Adipose tissue (tissue), 3 donors: ENCODE measurements around the gene SMURF1. TPM values are rescaled to one million over a fixed set of nuclear protein-coding genes. Genes with fewer than 3 reads are reported as not detected.
A peak's percentile ranks its signal among the peaks of the same experiment; 100 is the strongest.

Experiments
- H3K27ac ChIP-seq: one replicate; pipeline ENCODE4 v1.5.1; 2013; ENCODE audit warnings: low read depth, low read length
- WGBS, 3 donors: extraction: QIAGEN DNeasy Blood & Tissue Kit; methylation state at CpG; one replicate each; pipeline ENCODE4 v1.1.7; 2013; 5-methylcytosine and 5-hydroxymethylcytosine counted together
- polyA plus RNA-seq, 3 donors: library from polyadenylated mRNA; stranded (reverse); fragments of 200-250 nt; gene quantifications; one replicate each; pipeline ENCODE4 v1.2.3, GENCODE V29; 2013
- donor health status: healthy with polysubstance abuse.
- donor health status: Bipolar disorder and iron deficiency.
- donor health status: healthy.

Gene SMURF1
- polyA plus RNA-seq, 3 donors = 9.7 to 13.9 (median 10.3) TPM

DNA sequence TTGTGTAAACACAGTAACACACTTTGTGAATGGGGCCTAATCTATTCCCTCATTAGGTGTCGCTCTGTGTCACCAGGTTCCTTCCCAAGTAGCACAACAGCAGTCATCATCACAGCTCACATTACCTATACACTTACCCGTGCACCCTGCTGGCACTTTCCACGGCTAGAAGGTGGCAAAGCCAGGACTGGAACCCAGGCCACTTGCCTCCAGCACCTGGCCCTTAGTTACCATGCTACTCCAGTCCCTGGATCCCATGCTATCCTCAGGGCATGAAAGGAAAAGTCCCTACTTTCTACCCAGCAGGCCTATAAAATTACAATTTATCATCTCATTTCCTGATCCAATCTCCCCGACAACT, 18.4 kb downstream of the SMURF1 start:
- no peak overlapping the region for H3K27ac ChIP-seq
- WGBS, 3 donors = 80 to 95% (median 88%) methylated on average over 4 of the region's 4 CpGs

GRCh38 chr7:99124751-99125504, 19.0 kb downstream of the SMURF1 start:
- no peak overlapping the region for H3K27ac ChIP-seq
- WGBS, 3 donors = 79 to 95% (median 93%) methylated on average over 3 of the region's 3 CpGs

- no peak overlapping the region for H3K27ac ChIP-seq
- 50 to 90% (median 83%) methylated on average over 4 of the region's 4 CpGs for WGBS, 3 donors
These were observed 19.7 kb downstream of the SMURF1 start for GRCh38 chr7:99124236-99124635.

DNA sequence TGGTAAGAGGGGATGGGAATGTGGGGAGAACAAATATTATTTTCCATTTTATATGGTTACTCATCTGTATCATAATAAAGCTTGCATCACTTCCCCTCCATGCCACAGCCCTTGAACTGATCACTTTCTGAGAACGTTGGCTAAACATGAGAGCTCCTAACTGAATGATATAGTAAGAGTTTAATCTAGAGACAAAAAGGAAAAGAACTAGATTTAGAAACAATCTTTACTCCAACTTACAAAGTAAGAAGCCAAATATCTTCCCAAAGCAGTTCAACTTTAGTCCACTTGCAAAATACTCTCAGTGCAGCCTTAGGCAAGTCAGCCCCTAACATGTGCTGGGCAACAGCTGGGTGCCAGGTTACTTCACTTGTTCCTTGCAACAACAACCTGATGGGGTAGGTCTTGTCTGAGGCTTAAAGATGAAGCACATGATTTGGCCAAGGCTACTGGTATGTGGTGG, 20.3 kb downstream of the SMURF1 start:
- WGBS, 3 donors = 7 to 56% (median 12%) methylated on average over 1 of the region's 1 CpG
- H3K27ac ChIP-seq = no peak overlapping the region

GRCh38 chr7:99122762-99123161, 21.1 kb downstream of the SMURF1 start:
- 84 to 92% (median 88%) methylated on average over 6 of the region's 6 CpGs for WGBS, 3 donors
- H3K27ac ChIP-seq = no peak overlapping the region

- H3K27ac ChIP-seq = no peak overlapping the region
- WGBS, 3 donors = 61 to 79% (median 69%) methylated on average over 13 of the region's 13 CpGs
These were observed 22.3 kb downstream of the SMURF1 start for GRCh38 chr7:99121496-99122021.

- 34 to 91% (median 35%) methylated on average over 2 of the region's 2 CpGs for WGBS, 3 donors
- H3K27ac ChIP-seq = no peak overlapping the region
These were observed 23.0 kb downstream of the SMURF1 start for GRCh38 chr7:99120916-99121315.

DNA sequence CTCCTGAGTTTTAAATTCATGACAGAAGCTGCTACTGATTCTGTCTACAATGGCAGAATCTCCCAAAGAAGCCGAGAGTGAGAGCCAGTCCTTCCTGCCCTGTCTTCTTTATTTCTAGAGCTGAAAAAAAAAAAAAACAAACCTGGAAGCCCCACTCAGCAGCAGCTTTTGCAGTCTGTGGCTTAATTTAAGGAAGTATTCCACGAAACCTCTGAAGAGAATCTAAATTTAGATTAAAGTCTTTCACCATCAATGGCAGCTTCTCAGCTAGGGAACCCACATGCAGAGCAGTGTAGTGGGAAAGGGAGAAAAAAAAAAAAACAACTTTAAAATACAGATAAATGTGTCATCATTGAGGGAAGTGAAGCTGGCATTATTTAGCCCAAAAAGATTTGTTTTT, 23.4 kb downstream of the SMURF1 start:
- WGBS, 3 donors = 22 to 74% (median 28%) methylated on average over 2 of the region's 2 CpGs
- no peak overlapping the region for H3K27ac ChIP-seq

GRCh38 chr7:99118077-99118476, 25.8 kb downstream of the SMURF1 start:
- WGBS, 3 donors = 77 to 88% (median 81%) methylated on average over 2 of the region's 2 CpGs
- no peak overlapping the region for H3K27ac ChIP-seq

DNA sequence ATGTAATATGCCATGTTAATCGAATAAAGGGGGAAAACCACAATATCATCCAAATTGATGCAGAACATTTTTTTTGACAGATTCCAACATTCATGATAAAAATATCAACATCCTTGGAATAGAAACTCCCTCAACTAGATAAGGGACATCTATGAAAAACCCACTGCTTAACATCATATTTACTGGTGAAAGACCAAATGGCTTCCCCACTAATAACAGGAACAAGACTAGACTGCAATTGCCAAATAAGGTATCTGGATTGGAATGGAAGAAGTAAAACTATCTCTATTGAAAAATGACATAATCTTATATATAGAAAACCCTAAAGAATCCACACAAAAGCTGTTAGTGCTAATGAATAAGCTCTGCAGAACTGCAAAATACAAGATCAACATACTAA, 27.8 kb downstream of the SMURF1 start:
- no peak overlapping the region for H3K27ac ChIP-seq
- 88 to 93% (median 91%) methylated on average over 1 of the region's 1 CpG for WGBS, 3 donors

DNA sequence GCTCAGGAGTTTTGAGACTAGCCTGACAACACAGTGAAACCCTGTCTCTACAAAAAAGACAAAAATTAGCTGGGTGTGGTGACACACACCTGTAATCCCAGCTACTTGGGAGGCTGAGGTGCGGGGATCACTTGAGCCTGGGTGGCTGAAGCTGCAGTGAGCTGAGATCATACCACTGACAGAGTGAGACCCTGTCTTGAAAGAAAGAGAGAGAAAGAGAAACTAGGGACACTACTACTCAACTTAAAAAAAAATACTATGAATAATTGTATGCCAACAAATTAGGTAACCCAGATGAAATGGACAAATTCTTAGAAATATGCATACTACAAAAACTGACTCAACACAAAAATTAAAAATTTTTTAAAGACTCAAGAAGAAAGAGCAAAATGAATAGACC, 28.5 kb downstream of the SMURF1 start:
- WGBS, 3 donors = 95 to 100% (median 96%) methylated on average over 1 of the region's 1 CpG
- H3K27ac ChIP-seq = no peak overlapping the region

GRCh38 chr7:99112979-99113378, 30.9 kb downstream of the SMURF1 start:
- H3K27ac ChIP-seq = no peak overlapping the region

GRCh38 chr7:99112097-99112496, 31.8 kb downstream of the SMURF1 start:
- H3K27ac ChIP-seq = no peak overlapping the region

More at GRCh38 chr7:99112979-99113378, 30.9 kb downstream of the SMURF1 start:
- 96 to 100% (median 100%) methylated on average over 1 of the region's 1 CpG for WGBS, 3 donors

DNA sequence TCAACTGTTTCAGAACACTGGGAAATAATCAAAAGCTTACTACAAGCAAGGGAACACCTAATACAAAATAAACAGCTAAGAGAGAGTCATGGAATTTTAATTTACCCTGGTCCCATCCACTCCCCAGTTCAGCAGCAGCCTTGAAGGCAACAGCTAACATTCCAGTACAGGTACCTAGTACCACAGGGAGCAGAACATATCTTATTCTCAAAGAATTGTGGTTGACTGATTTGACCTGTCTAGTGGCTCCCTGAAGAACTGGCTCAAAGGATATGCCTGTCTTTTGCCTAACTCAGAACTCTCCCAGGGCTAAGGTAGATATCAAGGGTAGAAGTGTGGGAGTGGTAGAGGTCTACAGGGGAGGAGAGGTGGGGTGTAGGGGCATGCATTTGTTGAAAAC, 32.3 kb downstream of the SMURF1 start:
- no peak overlapping the region for H3K27ac ChIP-seq

More at GRCh38 chr7:99112097-99112496, 31.8 kb downstream of the SMURF1 start:
- 58 to 66% (median 59%) methylated on average over 2 of the region's 2 CpGs for WGBS, 3 donors

- WGBS, 3 donors = 44 to 69% (median 50%) methylated on average over 10 of the region's 10 CpGs
- peak overlapping the region; percentile 17 for H3K27ac ChIP-seq
These were observed 34.5 kb downstream of the SMURF1 start for GRCh38 chr7:99109108-99110051.

GRCh38 chr7:99108613-99109012, 35.3 kb downstream of the SMURF1 start:
- no peak overlapping the region for H3K27ac ChIP-seq
- WGBS, 3 donors = 50 to 76% (median 58%) methylated on average over 4 of the region's 4 CpGs

DNA sequence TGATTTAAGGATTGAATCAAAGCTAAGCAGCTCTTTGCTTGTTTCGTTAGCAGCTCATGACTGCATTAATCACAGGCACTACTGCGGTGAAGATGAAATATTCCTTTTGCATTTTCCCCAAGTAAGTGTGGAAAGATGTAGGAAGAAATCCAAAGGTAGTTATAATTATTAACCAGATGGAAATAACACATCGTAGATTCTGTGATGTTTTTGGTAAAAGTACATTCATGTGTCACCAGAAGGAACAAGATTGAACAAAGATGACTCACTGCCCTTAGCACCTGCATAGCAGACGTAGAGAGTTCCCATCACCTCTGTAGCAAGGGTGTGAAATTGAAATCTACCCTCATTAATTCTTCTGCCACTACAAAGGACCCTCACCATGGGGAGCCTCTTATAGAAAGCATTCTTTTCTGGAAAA, 37.1 kb downstream of the SMURF1 start:
- no peak overlapping the region for H3K27ac ChIP-seq
- 39 to 86% (median 82%) methylated on average over 4 of the region's 4 CpGs for WGBS, 3 donors

- H3K27ac ChIP-seq = no peak overlapping the region
- WGBS, 3 donors = 55 to 87% (median 81%) methylated on average over 6 of the region's 6 CpGs
These were observed 37.5 kb downstream of the SMURF1 start for GRCh38 chr7:99106411-99106810.

- WGBS, 3 donors = 56 to 82% (median 74%) methylated on average over 3 of the region's 3 CpGs
- no peak overlapping the region for H3K27ac ChIP-seq
These were observed 38.2 kb downstream of the SMURF1 start for GRCh38 chr7:99105756-99106155.
